ENCODE data around the gene BMP8A. TPM values are rescaled to one million over a fixed set of nuclear protein-coding genes. Genes with fewer than 3 reads are reported as not detected.

BMP8A gene
- total RNA-seq, 1 donor from 2014 or later, result not detected

DNA sequence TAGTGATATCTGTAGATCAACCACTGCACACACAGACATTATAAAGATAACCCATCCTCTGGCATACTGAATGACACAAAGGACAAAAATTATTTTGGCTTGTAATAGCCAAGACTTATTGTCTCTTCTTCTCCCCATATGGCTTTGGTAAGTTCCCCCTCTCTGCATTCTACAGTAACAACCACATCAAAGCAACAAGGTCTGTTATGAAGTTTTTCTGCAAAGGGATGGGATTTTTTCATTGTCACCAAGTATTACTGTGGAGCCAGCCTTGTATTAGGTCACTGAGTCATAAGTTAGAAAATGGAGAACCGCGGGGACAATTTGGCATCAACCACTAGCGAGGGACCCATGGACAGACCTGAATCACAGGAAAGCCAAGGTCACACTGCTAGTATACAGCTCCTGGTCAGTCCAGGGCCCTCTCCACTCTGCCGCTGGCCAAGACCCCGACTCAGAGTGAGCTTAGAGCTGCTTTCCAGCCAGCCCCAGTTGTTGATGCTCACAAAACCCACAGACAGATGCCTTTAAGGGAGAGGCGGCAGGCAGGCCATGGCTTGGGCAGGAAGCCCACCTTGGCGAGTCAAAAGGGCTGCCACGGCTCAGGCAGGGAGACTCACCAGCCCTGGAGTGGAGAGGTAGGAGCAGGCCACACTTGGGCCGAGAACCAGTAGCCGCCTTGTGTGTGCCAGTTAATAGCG is 79.2 kb downstream of the BMP8A start:
- no peaks in the 10 kb centered on the region for H3K9me3 Mint-ChIP-seq (ENCODE audit: unreplicated experiment)
- DNase-seq (ENCODE audit: low spot score), result no peak
- TF ChIP-seq, protein P1, sequence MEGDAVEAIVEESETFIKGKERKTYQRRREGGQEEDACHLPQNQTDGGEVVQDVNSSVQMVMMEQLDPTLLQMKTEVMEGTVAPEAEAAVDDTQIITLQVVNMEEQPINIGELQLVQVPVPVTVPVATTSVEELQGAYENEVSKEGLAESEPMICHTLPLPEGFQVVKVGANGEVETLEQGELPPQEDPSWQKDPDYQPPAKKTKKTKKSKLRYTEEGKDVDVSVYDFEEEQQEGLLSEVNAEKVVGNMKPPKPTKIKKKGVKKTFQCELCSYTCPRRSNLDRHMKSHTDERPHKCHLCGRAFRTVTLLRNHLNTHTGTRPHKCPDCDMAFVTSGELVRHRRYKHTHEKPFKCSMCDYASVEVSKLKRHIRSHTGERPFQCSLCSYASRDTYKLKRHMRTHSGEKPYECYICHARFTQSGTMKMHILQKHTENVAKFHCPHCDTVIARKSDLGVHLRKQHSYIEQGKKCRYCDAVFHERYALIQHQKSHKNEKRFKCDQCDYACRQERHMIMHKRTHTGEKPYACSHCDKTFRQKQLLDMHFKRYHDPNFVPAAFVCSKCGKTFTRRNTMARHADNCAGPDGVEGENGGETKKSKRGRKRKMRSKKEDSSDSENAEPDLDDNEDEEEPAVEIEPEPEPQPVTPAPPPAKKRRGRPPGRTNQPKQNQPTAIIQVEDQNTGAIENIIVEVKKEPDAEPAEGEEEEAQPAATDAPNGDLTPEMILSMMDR (IDR thresholded peaks at IDR 0.05; ENCODE audit: unreplicated experiment), result no peak
- H3K4me1 Mint-ChIP-seq (ENCODE audit: unreplicated experiment), result peaks cover 23% of the 10 kb centered on the region
- no peaks in the 10 kb centered on the region for H3K27me3 Mint-ChIP-seq (ENCODE audit: unreplicated experiment)
- H3K4me3 Mint-ChIP-seq (ENCODE audit: unreplicated experiment), result peak overlapping the region; percentile 44
- peaks cover 60% of the 10 kb centered on the region for H3K36me3 Mint-ChIP-seq (ENCODE audit: low read depth, unreplicated experiment)
- no peak overlapping the region for H3K27ac Mint-ChIP-seq (ENCODE audit: unreplicated experiment)

DNA sequence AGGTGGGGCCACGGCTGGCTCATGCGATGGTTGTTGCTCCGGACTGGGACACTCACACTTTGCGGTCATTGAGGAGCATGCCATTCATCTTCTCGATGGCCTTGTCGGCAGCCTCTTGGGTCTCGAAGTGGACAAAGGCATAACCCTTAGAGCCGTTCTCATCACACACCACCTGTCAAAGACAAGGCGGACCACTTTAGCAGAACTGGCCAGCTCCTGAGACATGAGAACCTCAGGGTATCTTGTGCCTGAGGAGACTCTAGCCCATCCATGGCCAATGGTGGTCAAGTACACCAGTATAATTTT is 79.7 kb downstream of the BMP8A start:
- no peak for DNase-seq (ENCODE audit: low spot score)
- peaks cover 23% of the 10 kb centered on the region for H3K4me1 Mint-ChIP-seq (ENCODE audit: unreplicated experiment)
- peaks cover 55% of the 10 kb centered on the region for H3K36me3 Mint-ChIP-seq (ENCODE audit: low read depth, unreplicated experiment)
- no peaks in the 10 kb centered on the region for H3K27me3 Mint-ChIP-seq (ENCODE audit: unreplicated experiment)
- H3K27ac Mint-ChIP-seq (ENCODE audit: unreplicated experiment), result no peak overlapping the region
- H3K4me3 Mint-ChIP-seq (ENCODE audit: unreplicated experiment), result no peak overlapping the region
- H3K9me3 Mint-ChIP-seq (ENCODE audit: unreplicated experiment), result no peaks in the 10 kb centered on the region
- TF ChIP-seq, protein P1 (IDR thresholded peaks at IDR 0.05; ENCODE audit: unreplicated experiment), result no peak

DNA sequence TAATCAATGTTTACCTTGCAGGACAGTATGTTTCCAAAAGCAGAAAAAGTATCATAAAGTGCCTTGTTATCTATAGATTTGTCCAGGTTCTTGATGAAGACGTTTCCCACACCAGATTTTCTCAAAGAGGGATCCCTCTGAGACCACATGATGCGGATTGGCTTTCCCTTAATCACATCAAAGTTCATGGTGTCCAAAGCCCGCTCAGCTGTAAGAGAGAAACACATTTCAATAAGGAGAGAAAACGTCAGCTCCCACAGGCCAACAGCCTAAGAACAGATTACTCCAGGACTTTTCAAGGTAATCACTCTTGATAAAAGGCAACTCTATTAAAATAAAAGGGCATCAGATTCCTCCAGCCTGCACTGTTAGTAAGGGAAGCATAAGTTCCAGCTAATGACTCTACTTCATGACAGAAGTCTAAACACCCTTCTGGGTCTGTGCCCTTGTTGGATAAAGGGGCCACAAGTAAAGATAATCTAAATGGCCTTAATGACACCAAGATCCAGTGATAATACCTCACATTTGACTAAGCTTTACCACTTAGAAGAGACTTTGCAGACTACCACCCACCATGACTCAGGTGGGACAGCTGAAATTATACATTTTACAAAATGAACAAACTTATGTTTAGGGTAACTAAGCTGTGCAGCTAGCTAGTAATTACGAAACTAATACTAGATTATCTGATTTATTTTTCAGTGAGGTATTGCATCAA is 81.1 kb downstream of the BMP8A start:
- H3K27ac Mint-ChIP-seq (ENCODE audit: unreplicated experiment), result no peak overlapping the region
- H3K4me1 Mint-ChIP-seq (ENCODE audit: unreplicated experiment), result peaks cover 23% of the 10 kb centered on the region
- no peak for DNase-seq (ENCODE audit: low spot score)
- H3K27me3 Mint-ChIP-seq (ENCODE audit: unreplicated experiment), result no peaks in the 10 kb centered on the region
- H3K4me3 Mint-ChIP-seq (ENCODE audit: unreplicated experiment), result no peak overlapping the region
- H3K9me3 Mint-ChIP-seq (ENCODE audit: unreplicated experiment), result no peaks in the 10 kb centered on the region
- TF ChIP-seq, protein P1 (IDR thresholded peaks at IDR 0.05; ENCODE audit: unreplicated experiment), result no peak
- peaks cover 41% of the 10 kb centered on the region for H3K36me3 Mint-ChIP-seq (ENCODE audit: low read depth, unreplicated experiment)

DNA sequence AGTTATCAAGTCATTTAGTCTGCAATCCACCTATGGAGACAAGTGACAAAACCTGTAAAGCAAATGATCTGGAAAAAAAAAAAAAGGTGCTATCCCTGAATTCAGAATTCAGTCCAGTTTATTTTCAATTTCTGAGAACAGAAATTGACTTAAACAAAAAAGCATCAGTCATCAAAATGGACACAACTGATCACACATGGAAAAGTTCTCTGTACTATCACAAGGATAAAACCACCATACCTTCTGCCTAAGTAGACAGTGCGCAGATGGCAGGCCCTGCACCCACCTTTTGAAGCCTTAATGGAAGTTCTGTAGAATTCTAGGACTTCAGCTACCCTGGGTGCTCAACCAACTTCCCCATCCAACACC is 81.6 kb downstream of the BMP8A start:
- Mint-ChIP-seq H3K27me3 (ENCODE audit: unreplicated experiment) (no peaks in the 10 kb centered on the region), H3K9me3 (ENCODE audit: unreplicated experiment) (no peaks in the 10 kb centered on the region), H3K4me3 (ENCODE audit: unreplicated experiment) (peak overlapping the region; percentile 83), H3K4me1 (ENCODE audit: unreplicated experiment) (peaks cover 23% of the 10 kb centered on the region), H3K27ac (ENCODE audit: unreplicated experiment) (no peak overlapping the region), H3K36me3 (ENCODE audit: low read depth, unreplicated experiment) (peaks cover 39% of the 10 kb centered on the region)
- no peak for DNase-seq (ENCODE audit: low spot score)
- TF ChIP-seq, protein P1 (IDR thresholded peaks at IDR 0.05; ENCODE audit: unreplicated experiment), result no peak

Measured in endothelial cell (in vitro differentiated cells).